Activated CD4-positive, alpha-beta T cell treated with anti-CD3 and anti-CD28 coated beads, Interleukin-2, amount 50 U/mL, for 24 hours (primary cell): ENCODE data around the gene MAST4.
A peak's percentile ranks its signal among the peaks of the same experiment; 100 is the strongest.

ENCODE experiments used
- DNase-seq, 2 donors: peaks; one replicate each; pipeline ENCODE4 v3.0.0-alpha.2; 2020; ENCODE audit warnings: low read depth in 1 of 2, low spot score in 1 of 2

MAST4 gene

DNA sequence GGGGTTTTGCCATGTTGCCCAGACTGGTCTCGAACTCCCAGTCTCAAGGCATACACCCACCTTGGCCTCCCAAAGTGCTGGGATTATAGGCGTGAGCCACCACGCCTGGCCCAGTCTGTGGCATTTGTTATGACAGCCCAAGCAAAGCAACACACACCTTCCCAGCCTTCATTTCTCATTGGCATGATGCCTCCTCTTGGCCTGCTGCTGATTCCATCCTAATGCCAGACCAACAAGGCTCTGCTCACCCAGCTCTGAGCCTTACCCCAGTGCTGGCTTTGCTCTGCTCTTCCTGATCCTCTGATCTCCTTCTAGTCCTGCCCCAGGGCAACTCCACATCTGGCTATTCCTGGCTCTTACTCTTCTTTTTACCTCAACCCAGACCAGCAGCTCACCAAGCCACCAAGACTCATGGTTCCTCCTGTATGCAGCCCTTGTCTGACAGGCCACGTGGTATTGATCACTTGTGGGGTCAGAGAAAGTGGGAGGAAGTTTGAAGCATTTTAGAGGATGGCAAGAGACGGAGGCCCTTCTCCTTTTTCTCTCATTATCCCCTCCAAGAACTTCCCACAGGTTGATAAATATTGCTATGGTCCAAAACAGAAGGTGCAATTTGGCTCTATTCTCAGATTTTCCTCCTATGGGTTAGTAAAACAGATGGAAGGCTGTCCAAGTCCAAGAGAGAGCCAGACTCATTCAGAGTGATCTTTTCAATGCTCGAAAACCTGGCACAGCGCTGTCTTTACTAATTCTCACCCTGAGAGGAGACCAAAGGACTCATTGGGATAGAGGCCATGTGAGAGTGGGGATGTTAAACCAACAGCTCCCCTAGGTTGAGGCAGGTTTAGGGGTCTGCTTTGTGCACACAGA is 599.4 kb downstream of the MAST4 start:
- no peak for DNase-seq

DNA sequence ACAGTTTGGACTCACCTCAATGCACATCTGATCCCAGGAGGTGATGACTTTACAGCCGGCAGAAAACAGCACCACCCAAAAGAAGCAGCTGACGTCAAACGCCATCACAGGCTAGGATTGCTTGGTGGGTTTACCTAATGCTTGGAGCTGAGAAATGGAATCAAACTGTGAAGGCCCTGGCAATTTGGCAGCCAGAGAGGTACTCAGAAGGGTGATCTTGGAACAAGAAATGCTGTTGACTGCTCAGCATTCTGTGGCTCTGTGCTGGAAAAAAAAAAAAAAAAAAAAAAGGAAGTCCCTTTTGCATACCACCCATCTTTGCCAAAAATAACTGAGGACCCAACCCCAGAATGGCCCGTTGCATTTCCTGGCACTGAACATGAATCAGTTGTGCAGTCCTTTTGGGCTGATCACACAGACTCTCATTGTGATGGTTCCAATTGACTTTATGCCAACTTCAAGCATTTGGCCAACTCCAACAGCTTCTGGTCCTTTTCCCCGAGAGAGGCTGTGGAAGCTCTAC is 600.4 kb downstream of the MAST4 start, which contains the start of gene CD180:
TSS of gene CD180 (minus strand) at position 263 of the 523 bp plus-strand sequence. CDS start at position 105, 158 bp downstream.
- no peak for DNase-seq

DNA sequence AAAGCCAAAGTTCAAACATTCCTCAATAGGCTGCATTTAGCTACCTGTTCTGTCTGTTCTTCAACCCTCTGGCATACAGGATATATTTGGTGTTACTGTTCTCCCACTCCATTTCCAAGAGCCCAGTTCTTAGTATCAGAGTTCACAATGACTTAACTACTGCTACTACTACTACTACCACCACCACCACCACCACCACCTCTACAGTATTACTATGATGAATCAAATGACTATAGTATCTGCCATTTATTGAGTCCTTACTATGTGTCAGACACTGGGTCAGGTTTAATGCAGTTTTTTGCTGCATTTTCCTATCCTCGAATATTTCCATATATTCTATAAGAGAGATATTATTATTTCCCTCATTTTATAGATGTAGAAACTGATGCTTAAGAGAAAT is 601.3 kb downstream of the MAST4 start:
- DNase-seq, result no peak

DNA sequence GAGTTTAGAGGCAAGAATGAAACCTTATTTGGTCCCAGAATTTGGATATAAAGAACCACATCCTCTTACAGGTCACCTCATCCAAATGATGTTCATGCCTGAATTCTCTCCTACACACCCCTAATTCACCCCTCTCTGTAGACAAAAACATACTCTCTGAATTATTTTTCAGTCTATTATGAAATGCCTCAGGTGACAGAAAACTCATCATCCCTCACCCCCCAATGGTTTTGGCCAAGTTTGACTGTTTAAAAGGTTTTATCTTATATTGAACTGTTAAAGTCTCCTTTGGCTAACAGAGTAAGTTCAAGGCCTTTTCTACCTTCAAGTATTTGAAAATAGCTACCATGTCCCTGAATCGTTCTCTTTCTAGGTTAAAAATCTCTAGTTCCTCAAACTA is 602.7 kb downstream of the MAST4 start:
- no peak for DNase-seq

DNA sequence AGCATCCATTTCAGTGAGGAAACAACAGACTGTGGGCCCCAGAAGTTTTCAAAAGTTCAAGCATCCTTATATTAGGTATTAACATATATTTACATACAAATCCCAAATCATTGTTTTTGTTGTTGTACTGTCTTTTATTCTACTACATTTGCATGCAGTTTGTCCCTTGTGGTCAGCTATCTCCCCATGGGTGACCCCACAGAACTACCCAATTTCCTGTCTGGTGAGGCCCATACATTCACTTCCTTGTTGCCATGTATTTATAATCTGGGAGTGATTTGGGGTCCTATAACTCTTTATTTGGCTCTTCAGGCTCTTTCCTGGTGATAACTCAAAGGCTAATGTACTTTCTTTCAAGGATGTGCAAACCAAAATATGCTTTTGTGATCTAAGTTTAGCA is 603.7 kb downstream of the MAST4 start:
- DNase-seq, result no peak

DNA sequence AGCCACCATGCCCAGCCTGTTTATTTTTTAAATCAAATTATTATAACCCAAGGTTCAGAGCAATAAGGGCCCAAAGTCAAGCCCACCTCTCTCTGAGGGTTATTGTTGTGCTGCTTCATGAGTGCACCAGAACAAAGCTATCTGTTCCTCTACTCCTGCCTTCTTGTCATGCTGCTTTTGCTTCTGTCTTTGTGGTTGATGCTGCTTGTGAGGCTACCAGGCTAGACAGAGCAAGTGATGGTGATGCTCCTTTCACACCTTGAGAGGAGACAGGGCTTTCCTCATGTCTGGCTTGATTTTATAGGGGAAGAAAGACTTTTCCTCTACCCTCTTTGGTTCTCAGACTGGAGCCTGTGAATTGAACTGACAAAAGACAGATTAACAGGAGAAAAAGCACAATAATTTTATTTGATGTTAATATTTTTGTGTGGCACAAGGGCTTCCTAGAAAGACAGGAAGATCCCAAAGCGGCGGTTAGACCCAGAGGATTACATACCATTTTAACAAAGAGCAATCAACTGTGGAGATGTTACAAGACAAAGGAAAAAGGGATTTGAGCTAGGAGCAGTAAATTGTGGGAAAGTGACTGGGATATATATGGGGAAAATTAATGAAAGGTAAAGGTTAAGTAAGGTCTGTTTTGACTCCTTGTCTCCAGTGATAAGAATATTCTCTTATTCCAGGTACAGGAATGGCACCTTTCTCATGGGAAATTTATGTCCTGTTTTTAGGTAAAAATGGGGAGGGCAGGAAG is 604.8 kb downstream of the MAST4 start:
- DNase-seq, result no peak

DNA sequence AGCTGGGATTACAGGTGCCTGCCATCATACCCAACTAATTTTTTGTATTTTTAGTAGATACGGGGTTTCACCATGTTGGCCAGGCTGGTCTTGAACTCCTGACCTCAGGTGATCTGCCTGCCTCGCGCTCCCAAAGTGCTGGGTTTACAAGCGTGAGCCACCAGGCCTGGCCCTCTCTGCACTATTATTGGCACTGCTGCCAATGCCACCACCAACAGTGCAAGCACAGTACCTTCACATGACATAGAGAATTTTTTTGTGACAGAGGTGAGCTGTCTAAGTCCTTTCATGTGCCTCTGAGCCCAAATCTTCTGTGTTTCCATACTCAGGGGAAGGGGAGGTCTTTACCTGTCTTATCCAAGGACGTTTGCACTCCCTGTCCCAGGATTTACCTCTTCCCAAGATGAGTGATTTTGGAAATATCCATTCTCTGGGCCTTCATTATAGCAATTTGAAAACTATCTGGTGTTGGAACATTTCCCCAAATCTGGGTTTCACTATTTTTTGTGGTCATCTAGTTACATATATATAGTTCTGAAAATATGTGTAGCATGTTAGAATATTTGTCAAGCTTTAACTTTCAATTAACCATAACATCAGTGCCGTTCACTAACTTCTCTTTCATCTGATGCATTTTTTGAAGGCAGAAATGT is 605.8 kb downstream of the MAST4 start:
- DNase-seq, result no peak

DNA sequence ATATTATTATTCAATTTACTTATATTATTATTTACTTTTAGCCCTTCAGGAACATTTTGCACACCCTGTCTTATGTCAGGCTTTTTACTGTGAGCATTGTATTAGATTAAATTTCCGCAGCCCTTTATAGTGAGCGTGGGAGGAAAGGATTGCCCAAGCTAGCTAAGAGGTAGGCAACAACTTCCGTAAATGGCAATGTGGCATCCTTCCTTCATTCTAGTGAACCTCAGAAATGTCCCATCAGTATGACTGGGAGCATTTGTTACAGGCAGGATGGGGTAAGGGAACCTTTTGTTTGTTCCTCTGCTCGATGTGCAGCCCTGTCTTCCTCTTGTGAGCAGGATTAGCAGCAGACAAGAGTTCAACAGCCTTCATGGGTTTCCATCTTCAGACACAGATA is 606.6 kb downstream of the MAST4 start:
- DNase-seq, result no peak

DNA sequence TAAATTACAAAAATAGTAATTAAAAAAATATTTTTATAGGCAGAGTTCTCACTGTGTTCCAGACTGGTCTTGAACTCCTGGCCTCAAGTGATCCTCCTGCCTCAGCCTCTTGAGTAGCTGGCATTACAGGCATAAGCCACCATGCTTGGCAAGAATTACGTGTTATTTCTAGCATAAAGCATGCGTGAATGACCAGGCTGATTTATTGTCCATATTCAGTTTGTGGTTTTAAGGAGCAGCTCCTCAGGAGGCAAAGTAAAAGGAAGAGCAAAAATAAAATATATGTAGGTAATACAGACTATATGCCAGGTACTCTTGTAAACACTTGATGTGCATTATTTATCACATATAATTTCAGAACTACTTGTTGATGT is 607.5 kb downstream of the MAST4 start:
- DNase-seq, result no peak

DNA sequence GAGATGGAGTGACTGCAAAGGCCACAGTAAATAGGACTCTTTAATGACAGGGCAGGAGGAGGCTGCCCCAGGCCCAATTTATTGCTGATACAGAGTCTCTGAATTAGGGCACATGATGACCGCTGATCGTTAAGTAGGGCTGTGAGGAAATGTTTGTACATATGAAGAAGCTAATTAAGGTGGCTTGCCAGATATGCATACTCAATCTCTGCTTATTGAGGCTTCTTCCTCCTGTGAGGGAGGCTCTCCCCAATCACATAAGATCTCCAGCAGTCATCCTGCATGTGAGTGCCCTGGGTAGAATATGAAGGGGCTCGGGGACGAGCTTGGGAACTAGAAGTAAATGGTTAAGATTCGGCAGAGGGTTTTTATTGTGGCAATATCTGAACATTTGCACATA is 608.6 kb downstream of the MAST4 start:
- DNase-seq, result no peak

DNA sequence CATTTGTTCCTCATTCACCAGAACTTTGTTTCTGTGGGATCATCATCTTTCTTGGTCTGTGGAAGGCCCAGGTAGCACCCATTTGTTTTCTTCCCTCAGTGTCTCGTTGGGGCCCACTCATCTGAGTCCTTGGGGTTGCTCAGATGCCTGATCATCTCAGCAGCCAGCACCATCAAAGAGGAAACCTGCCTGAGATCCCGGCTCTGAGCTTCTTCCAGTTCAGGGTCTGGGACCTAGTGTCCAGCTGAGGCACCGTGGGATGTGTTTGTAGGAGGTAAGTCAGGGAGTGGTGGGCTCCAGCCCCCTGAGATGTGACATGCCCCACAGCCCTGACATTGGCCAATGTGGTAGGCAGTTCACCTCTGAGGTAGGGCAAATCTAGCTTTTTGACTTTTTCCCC is 609.8 kb downstream of the MAST4 start:
- no peak for DNase-seq

DNA sequence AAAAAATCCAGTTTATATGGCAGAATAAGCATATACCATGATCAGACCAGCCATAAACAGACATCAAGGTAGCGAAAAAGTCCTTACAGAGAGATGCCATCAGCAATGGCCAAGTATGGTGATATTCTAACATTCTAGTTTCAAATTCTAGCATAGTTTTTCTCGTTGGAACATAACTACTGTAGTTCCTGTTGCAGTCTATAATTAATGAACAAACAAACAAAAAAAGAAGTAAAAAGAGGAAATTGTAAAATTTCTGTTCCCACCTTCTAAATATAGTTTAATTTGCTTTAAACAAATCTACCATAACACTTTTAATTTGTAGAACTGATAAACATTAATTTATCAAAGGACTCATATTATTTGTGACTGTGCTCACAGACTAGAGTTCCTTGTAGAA is 610.3 kb downstream of the MAST4 start:
- no peak for DNase-seq

DNA sequence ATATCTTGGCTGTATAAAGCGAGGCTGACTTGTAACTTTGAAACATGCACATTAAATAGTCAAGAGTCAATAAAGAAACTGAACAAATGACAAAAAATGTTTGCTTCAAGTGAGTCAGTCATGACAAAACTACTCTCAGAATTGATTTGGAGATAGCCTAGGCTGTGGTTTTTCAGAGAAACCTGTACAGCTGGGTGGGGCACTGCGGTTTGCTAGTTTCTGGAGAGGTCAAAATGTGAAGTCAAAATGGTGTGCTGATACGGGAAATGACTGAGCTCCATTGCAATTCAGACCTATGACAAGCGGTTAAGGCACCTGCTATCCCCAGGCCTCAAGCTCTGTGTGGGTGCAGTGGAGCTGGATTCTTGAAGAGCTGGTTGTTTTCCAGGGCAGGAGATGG is 610.7 kb downstream of the MAST4 start:
- peak; percentile 50 to 87 for DNase-seq

DNA sequence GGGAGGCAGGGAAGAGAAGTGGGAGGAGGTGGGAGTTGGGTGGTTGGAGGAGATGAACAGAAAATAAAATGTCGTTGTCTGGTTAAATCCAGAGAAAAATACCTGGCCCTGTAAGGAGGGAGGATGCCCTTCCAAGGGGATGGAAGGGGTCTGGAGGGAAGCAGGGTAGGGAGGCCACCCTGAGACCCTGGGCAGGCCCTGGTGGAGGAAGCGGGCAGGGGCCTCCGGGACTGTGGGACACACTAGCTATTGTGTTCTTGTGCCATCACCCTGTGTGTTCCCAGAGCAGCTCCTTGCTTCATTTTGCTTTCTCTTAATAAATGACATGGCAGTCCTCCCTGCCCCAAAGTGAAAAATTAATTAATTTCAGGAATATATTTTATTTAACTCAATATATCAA is 612.2 kb downstream of the MAST4 start:
- DNase-seq, result no peak

DNA sequence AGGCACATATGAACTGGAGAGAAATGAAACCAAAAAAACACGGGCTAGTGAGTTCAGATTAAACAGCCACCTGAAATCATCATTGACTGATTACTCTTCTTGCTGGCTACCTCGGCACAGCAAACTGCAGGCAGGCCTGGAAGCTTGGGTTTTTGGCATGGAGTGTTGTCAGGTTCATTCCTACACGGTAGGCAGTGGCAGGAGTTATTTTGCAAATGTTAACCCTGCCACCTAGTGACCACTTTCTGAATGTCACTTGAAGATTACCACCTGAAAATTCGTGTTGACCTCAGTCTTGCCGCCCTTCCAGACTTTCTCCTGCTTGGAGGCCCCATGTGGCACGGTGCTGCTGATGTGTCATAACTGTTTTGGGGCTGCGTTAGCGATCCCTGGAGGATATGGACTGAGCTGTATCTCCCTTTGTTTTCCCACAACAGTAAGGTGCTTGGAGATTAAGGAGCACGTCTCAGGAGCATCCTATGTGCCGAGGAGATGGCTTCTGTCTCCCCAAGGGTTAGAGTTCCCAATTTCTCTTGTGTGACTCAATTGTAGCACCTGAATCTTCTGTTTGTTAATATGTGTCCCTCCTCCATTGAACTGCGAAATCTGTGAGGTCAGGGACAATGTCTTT is 613.1 kb downstream of the MAST4 start:
- DNase-seq, result peak; percentile 25 to 62

DNA sequence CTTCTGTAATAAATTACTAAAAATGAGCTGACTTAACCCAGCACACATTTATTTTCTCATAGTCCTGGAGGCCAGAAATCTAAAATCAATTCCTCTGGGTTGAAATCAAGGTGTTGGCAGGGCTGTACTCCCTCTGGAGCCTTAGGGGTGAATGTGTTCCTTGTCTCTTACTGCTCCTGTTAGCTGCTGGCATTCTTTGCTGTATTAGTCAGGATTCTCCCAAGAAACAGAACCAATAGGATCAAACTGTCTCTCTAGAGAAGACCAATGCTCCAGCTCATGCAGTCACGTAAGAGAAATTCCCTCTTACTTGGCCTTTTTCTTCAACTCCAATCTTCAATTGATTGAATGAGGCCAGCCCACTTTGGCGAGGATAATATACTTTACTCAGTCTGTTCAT is 615.7 kb downstream of the MAST4 start:
- no peak for DNase-seq

DNA sequence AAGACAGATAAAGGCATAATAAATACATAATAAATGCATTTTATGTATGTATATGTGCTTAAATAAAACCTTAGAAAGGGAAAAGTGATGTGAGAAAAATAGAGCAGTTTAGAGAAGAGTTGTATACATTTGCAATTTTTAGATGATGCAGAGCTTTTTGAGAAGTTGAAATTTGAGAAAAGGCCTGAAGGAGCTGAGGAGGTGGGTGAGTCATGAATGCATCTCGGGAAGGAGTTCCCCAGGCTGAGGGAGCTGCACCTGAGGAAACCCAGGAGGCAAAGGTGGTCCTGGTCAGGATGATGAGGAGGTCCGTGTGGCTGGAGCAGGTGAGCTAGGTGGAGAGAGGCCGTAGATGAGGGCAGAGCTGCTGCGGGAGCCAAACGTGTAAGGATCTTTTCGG is 617.8 kb downstream of the MAST4 start:
- no peak for DNase-seq

DNA sequence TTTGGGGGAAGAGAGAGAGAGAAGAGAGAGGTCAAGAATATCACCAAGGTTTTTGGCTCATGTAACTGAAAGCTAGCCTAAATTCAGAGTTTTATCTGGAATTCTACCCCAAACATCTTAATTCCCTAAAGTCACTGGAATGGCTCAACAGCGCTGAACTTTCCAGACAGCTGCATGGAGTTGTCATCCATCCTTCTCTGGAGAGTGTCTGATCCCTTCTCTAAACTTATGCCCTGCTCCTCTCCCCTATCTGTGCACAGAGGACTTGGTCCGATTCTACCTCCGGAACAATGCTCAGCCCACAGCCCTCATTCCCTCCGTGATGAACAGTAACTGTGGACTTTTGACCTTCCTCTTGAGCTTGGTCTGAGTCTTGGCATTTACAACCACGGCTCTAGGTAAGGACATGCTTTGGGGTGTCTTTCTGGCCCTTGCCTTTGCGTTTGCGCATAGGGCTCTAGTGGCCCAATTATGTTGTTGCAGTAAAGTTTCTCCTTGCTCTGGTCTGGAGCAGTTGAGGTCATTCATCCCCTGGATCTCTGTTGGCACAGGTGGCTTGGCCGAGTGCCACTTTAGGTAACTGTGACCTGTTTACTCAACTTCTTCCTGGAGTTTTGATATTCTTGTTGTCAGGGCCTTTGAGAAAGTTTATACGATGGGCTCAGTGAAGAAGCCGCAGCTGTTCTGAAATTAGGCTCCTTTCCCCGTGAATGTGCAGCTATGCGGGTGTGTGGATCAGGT is 618.7 kb downstream of the MAST4 start:
- DNase-seq, result no peak

DNA sequence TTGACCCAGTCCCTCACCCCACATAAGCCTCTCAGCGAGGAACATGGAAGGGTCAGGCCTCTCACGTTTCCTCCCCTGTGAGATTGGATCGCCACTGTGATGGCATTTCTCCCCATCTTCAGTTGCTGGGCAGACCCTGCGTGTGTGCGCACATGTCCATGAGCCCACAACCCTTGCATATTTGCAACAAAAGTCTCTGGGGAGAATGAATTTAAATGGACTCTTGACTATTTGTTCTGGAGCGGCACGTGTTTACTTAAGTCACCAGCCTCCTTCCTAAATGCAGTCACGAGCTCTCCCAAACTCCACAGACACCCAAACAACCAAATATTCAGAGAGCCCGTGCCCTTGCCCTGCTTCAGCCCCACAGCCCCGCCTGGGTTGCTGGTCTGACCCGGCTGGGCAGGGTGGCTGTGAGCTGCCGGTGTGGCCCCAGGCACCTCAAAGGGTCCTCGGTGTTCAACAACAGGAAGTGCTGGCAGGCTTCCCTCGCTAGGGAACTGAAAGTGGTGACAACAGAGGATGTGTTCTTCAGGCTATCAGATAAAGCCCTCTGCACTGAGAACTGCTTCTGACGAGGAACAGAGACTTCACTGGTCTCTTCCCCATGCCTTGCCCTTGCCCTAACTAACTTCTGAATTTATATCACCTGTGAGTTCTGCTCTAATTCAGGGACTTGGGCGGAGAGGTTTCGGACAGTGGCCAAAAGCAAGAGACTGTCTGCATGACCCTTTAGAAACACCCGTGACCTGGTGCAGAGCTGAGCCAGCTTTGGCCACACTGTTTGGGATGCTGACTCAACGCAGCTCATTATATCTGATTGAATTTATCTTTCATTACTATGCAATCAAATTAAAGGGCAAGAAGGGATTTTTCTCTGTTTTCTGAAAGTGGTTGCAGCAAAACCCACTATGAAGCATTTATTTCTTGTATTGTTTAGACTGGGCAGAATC is 619.6 kb downstream of the MAST4 start:
- peak; percentile 32 to 55 for DNase-seq
